Measurements from ENCODE around the gene APOL6. TPM values are rescaled to one million over a fixed set of nuclear protein-coding genes. Genes with fewer than 3 reads are reported as not detected.
A peak's percentile ranks its signal among the peaks of the same experiment; 100 is the strongest.

The APOL6 gene
- total and polyA plus RNA-seq, 2 of the 13 experiments (the other 11 are each of a cell fraction or from before 2014, with no cell fraction given): 5.2 to 7.5 TPM

GRCh38 chr22:35642305-35642741 lies 5.9 kb upstream of the APOL6 start (continued):
- TF ChIP-seq MYC (CRISPR knock-in tag; IDR thresholded peaks at IDR 0.05; ENCODE audit: borderline replicate concordance): no peak
- no peak for TF ChIP-seq SMYD3 (CRISPR knock-in tag; IDR thresholded peaks at IDR 0.05)
- no peak for TF ChIP-seq ZFP36 (IDR thresholded peaks at IDR 0.05; ENCODE audit: borderline replicate concordance, low read depth, low read length, partially characterized antibody)
- TF ChIP-seq HDAC2 (CRISPR knock-in tag; IDR thresholded peaks at IDR 0.05): peak; percentile 43; the same call in 1 of the 2 replicates
- TF ChIP-seq KDM6A (CRISPR knock-in tag; IDR thresholded peaks at IDR 0.05; ENCODE audit: low read depth): peak; percentile 35; the same call in 1 of the 2 replicates
- no peak for TF ChIP-seq ZFP82 (CRISPR knock-in tag; IDR thresholded peaks at IDR 0.05; ENCODE audit: borderline replicate concordance)
- TF ChIP-seq FOXJ3 (CRISPR knock-in tag; IDR thresholded peaks at IDR 0.05; ENCODE audit: borderline replicate concordance): no peak
- TF ChIP-seq ARID2 (CRISPR knock-in tag; IDR thresholded peaks at IDR 0.05; ENCODE audit: borderline replicate concordance): no peak
- TF ChIP-seq REXO4 (CRISPR knock-in tag; IDR thresholded peaks at IDR 0.05; ENCODE audit: borderline replicate concordance): no peak
- no peak for TF ChIP-seq ZBTB33 (CRISPR knock-in tag; IDR thresholded peaks at IDR 0.05)
- no peak for TF ChIP-seq KLF12 (CRISPR knock-in tag; IDR thresholded peaks at IDR 0.05; ENCODE audit: borderline replicate concordance)
- TF ChIP-seq SRSF4 (IDR thresholded peaks at IDR 0.05; ENCODE audit: low read depth, low read length, poor library complexity, severe bottlenecking): no peak
- no peak for TF ChIP-seq JARID2 (CRISPR knock-in tag; IDR thresholded peaks at IDR 0.05; ENCODE audit: insufficient replicate concordance)
- TF ChIP-seq RFX5 (IDR thresholded peaks at IDR 0.05; ENCODE audit: low read depth, low read length): no peak
- TF ChIP-seq ATF5 (CRISPR knock-in tag; IDR thresholded peaks at IDR 0.05; ENCODE audit: low read depth): no peak
- no peak for TF ChIP-seq ZNF44 (CRISPR knock-in tag; IDR thresholded peaks at IDR 0.05)
- no peak for TF ChIP-seq ZNF362 (CRISPR knock-in tag; IDR thresholded peaks at IDR 0.05; ENCODE audit: borderline replicate concordance)
- TF ChIP-seq HOXA9 (CRISPR knock-in tag; IDR thresholded peaks at IDR 0.05; ENCODE audit: borderline replicate concordance): no peak
- no peak for TF ChIP-seq KDM5B (CRISPR knock-in tag; IDR thresholded peaks at IDR 0.05; ENCODE audit: borderline replicate concordance)
- no peak for TF ChIP-seq ZNF232 (CRISPR knock-in tag; IDR thresholded peaks at IDR 0.05; ENCODE audit: borderline replicate concordance)
- no peak for TF ChIP-seq SMAD3 (CRISPR knock-in tag; IDR thresholded peaks at IDR 0.05)
- no peak for TF ChIP-seq PHF8 (CRISPR knock-in tag; IDR thresholded peaks at IDR 0.05)
- TF ChIP-seq ZNF776 (CRISPR knock-in tag; IDR thresholded peaks at IDR 0.05): no peak
- TF ChIP-seq ZNF446 (CRISPR knock-in tag; IDR thresholded peaks at IDR 0.05): no peak
- no peak for TF ChIP-seq PREB (CRISPR knock-in tag; IDR thresholded peaks at IDR 0.05)
- TF ChIP-seq JUNB (CRISPR knock-in tag; IDR thresholded peaks at IDR 0.05; ENCODE audit: borderline replicate concordance): no peak
- 0 out of 2 replicates have a peak, but pooled peaks have one; percentile 28 for TF ChIP-seq KAT7 (CRISPR knock-in tag; IDR thresholded peaks at IDR 0.05; ENCODE audit: borderline replicate concordance)
- TF ChIP-seq ZSCAN9 (CRISPR knock-in tag; IDR thresholded peaks at IDR 0.05; ENCODE audit: borderline replicate concordance): no peak
